ENCODE measurements around the gene ADAMTS10. TPM values are rescaled to one million over a fixed set of nuclear protein-coding genes. Genes with fewer than 3 reads are reported as not detected.
A peak's percentile ranks its signal among the peaks of the same experiment; 100 is the strongest.
"Not testable (repeated sequence)": the region's sequence is repeated elsewhere in the genome, so short reads cannot be mapped to it uniquely, and the experiment has no call there.

The ADAMTS10 gene
- total RNA-seq, 1 experiment from 2014 or later, result 17.0 TPM

DNA sequence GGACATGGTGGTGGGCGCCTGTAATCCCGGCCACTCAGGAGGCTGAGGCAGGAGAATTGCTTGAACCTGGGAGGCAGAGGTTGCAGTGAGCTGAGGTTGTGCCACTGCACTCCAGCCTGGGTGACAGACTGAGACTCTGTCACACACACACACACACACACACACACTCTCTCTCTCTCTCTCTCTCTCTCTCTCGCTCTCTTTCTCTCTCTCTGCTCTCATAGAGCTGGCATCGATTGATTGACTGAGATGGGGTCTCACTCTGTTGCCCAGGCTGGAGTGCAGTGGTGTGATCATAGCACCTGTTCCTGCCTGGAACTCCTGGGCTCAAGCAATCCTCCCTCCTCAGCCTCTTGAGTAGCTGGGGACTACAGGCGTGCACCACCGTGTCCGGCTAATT is 56.8 kb downstream of the ADAMTS10 start:
- H3K9me3 ChIP-seq, H3K4me3 ChIP-seq, DNase-seq, H3K27me3 ChIP-seq, H3K36me3 ChIP-seq: not testable (repeated sequence)

GRCh38 chr19:8552810-8553209 is 57.7 kb downstream of the ADAMTS10 start:
- DNase-seq, result peak; percentile 38
- H3K4me3 ChIP-seq, result no peak overlapping the region
- no peaks in the 10 kb centered on the region for H3K9me3 ChIP-seq
- H3K36me3 ChIP-seq, result no peaks in the 10 kb centered on the region
- 0 out of 2 replicates have a peak, but pooled peaks cover 3% of the 10 kb centered on the region for H3K27me3 ChIP-seq

DNA sequence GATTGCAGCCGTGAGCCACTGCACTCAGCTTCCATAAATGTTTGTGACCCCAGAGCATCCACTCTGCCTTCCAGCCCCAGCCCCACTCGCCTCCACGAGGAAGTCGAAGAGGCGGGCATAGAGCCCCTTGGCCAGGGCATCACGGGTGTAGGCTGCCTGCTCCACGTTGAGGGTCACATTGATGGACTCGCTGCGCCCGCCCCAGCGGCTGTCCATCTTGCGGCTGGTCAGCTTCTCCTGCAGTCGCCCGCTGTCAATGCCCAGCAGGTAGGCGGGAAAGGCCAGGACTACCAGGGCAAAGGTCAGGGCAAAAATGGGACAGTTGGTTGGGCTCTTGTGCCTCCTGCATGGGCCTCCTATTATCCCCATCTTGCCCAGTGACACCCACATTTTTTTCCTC is 60.4 kb downstream of the ADAMTS10 start:
- DNase-seq, result no peak
- Histone ChIP-seq H3K4me3 (no peak overlapping the region), H3K9me3 (no peaks in the 10 kb centered on the region), H3K27me3 (no peaks in the 10 kb centered on the region), H3K36me3 (no peaks in the 10 kb centered on the region)

DNA sequence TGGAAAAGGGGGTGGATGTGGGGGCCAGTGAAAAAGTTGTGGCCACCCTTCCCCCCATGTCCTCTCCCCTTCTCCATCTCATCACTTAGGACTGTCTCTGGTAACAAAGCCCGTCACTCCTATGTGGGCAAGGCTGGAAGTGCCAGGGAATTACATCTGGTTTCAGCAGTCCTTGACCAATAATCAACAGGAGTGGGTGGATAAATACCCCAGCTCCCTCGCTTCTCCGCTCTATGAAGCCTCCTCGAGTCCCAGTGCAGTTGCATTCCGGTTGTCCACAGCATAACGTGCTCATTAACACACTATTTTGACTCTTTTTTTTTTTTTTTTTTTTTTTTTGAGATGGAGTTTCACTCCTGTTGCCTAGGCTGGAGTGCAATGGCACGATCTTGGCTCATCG is 64.8 kb downstream of the ADAMTS10 start:
- H3K4me3 ChIP-seq, result no peak overlapping the region
- H3K9me3 ChIP-seq, result no peaks in the 10 kb centered on the region
- DNase-seq, result no peak
- no peaks in the 10 kb centered on the region for H3K36me3 ChIP-seq
- no peaks in the 10 kb centered on the region for H3K27me3 ChIP-seq

GRCh38 chr19:8544168-8544567 is 66.3 kb downstream of the ADAMTS10 start:
- no peaks in the 10 kb centered on the region; the same call in 1 of the 2 replicates for H3K27me3 ChIP-seq
- H3K36me3 ChIP-seq, result no peaks in the 10 kb centered on the region
- no peaks in the 10 kb centered on the region for H3K9me3 ChIP-seq
- no peak overlapping the region for H3K4me3 ChIP-seq
- no peak for DNase-seq

DNA sequence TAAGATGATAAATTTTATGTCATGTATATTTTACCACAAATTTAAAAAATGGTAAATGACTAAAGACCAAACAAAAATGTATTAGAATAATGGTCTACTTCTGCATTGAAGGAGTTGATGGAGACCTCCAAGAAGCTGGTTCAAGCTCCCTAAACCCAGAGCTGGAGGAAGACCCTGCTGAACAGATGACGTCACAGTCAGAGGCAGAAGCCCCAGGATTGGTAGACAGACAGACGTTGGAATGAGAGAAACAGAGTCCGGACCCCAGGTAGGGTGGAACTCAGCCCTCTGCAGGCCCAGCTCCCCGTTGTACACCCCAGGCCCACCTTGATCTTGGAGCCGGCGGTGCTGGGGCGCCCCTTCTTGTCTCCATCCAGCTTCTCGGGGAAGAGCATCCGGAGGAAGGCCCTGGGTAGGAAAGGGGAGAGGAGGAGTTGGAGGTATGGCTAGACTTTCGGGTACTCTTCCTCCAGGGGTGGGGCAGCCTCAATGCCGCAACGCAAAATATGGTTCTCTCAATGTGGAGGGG is 70.8 kb downstream of the ADAMTS10 start:
- no peak overlapping the region for H3K4me3 ChIP-seq
- peaks cover 23% of the 10 kb centered on the region for H3K27me3 ChIP-seq
- H3K9me3 ChIP-seq, result no peaks in the 10 kb centered on the region
- no peak for DNase-seq
- no peaks in the 10 kb centered on the region for H3K36me3 ChIP-seq

DNA sequence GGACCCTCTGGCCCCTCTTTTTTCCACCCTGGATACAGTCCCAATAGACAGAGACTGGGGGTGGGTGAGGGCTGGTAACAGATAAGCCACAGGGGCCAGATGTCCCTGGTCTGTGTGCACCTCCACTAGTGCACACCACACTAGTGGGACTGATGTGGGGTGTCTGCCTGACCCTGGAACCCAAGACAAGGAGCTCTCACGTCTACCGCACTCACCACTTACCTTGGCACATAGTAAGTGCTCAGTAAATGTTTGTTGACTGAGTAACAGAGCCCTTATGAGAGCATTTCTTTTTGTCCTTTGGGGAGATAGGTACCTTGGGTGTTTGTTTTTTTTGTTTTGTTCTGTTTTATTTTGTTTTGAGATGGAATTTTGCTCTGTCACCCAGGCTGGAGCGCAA is 73.4 kb downstream of the ADAMTS10 start:
- DNase-seq, result no peak
- Histone ChIP-seq H3K4me3 (no peak overlapping the region), H3K27me3 (peaks cover 49% of the 10 kb centered on the region), H3K36me3 (no peaks in the 10 kb centered on the region), H3K9me3 (no peaks in the 10 kb centered on the region)

- no peak overlapping the region for H3K4me3 ChIP-seq
These were observed 74.2 kb downstream of the ADAMTS10 start for GRCh38 chr19:8536282-8536681.

GRCh38 chr19:8532225-8532624 is 78.3 kb downstream of the ADAMTS10 start:
- Histone ChIP-seq H3K9me3 (no peaks in the 10 kb centered on the region), H3K4me3 (no peak overlapping the region), H3K36me3 (no peaks in the 10 kb centered on the region), H3K27me3 (peaks cover 68% of the 10 kb centered on the region)
- no peak for DNase-seq

More at GRCh38 chr19:8536282-8536681, 74.2 kb downstream of the ADAMTS10 start:
- Histone ChIP-seq H3K9me3 (no peaks in the 10 kb centered on the region), H3K36me3 (no peaks in the 10 kb centered on the region), H3K27me3 (peaks cover 54% of the 10 kb centered on the region)
- no peak for DNase-seq

- Histone ChIP-seq H3K36me3 (no peaks in the 10 kb centered on the region), H3K27me3 (peaks cover 63% of the 10 kb centered on the region), H3K4me3 (no peak overlapping the region), H3K9me3 (no peaks in the 10 kb centered on the region)
- DNase-seq, result no peak
These were observed 79.0 kb downstream of the ADAMTS10 start for GRCh38 chr19:8531470-8531869.

Other genes with a start within 250 kb of the ADAMTS10 start
- 46.7 and 64.6 TPM in 2 replicates for gene ANGPTL4, start 246.6 kb downstream of the ADAMTS10 start, total RNA-seq (2014; rRNA removed; shearing (Covaris generic); ENCODE audit: low replicate concordance)
- 17.0 and 39.8 TPM in 2 replicates for gene RAB11B, start 220.4 kb downstream of the ADAMTS10 start, total RNA-seq (2014; rRNA removed; shearing (Covaris generic); ENCODE audit: low replicate concordance)
- gene MARCHF2, start 197.4 kb downstream of the ADAMTS10 start, total RNA-seq (2014; rRNA removed; shearing (Covaris generic); ENCODE audit: low replicate concordance), result 60.2 and 89.4 TPM in 2 replicates
- 95.3 and 126 TPM in 2 replicates for gene HNRNPM, start 165.7 kb downstream of the ADAMTS10 start, total RNA-seq (2014; rRNA removed; shearing (Covaris generic); ENCODE audit: low replicate concordance)
- not detected in 2 replicates for gene PRAM1, start 108.1 kb downstream of the ADAMTS10 start, total RNA-seq (2014; rRNA removed; shearing (Covaris generic); ENCODE audit: low replicate concordance)
- gene ZNF414, start 96.5 kb downstream of the ADAMTS10 start, total RNA-seq (2014; rRNA removed; shearing (Covaris generic); ENCODE audit: low replicate concordance), result 0.86 and 2.0 TPM in 2 replicates
- gene MYO1F, start 33.3 kb downstream of the ADAMTS10 start, total RNA-seq (2014; rRNA removed; shearing (Covaris generic); ENCODE audit: low replicate concordance), result not detected in 2 replicates
- gene NFILZ, start 19.9 kb upstream of the ADAMTS10 start, total RNA-seq (2014; rRNA removed; shearing (Covaris generic); ENCODE audit: low replicate concordance), result not detected in 2 replicates
- gene ACTL9, start 88.1 kb upstream of the ADAMTS10 start, total RNA-seq (2014; rRNA removed; shearing (Covaris generic); ENCODE audit: low replicate concordance), result not detected in 2 replicates
- gene OR2Z1, start 110.9 kb upstream of the ADAMTS10 start, total RNA-seq (2014; rRNA removed; shearing (Covaris generic); ENCODE audit: low replicate concordance), result not detected in 2 replicates
- 25.5 and 30.4 TPM in 2 replicates for gene ZNF558, start 221.6 kb upstream of the ADAMTS10 start, total RNA-seq (2014; rRNA removed; shearing (Covaris generic); ENCODE audit: low replicate concordance)
- not detected in 2 replicates for gene MBD3L1, start 221.7 kb upstream of the ADAMTS10 start, total RNA-seq (2014; rRNA removed; shearing (Covaris generic); ENCODE audit: low replicate concordance)

Data from MG63 (cell line).